HEK293 (cell line): ENCODE data around the gene CERS4.
A peak's percentile ranks its signal among the peaks of the same experiment; 100 is the strongest.

Experiments used
- CTCF ChIA-PET: fragments of 350-600 bp; formaldehyde crosslinking; extraction: SDS; loops from one replicate; lab custom pipeline; 2021; ENCODE audit warnings: antibody characterized with exemption; lab: Yijun Ruan, JAX
- POLR2A ChIA-PET: fragments of 300-600 bp; formaldehyde crosslinking; extraction: SDS; loops from one replicate; lab custom pipeline; 2020; ENCODE audit warnings: antibody characterized with exemption, inconsistent platforms; lab: Yijun Ruan, JAX
- H3K27ac ChIP-seq: fragments of 200-500 bp; sonication (Bioruptor generic); 2 replicates; pipeline ENCODE4 v1.5.1; 2014; ENCODE audit warnings: low read depth, low read length, control low read depth, inconsistent platforms; ENCODE audit errors: extremely low read depth
- H3K36me3 ChIP-seq, 2 experiments: fragments of 200-500 bp in 1 of 2; sonication (Bioruptor generic) in 1 of 2; 1 replicate in 1 of 2; 2 replicates in 1 of 2; pipeline ENCODE4 v1.5.1; 2014 to 2017; ENCODE audit warnings: inconsistent platforms in 2 of 2, low read length in 2 of 2; ENCODE audit not compliant: control insufficient read depth in 2 of 2, insufficient read depth in 1 of 2
- H3K4me1 ChIP-seq: fragments of 200-500 bp; sonication (Bioruptor generic); 2 replicates; pipeline ENCODE4 v1.5.1; 2014; ENCODE audit warnings: mild to moderate bottlenecking, low read length, inconsistent platforms; ENCODE audit not compliant: control insufficient read depth, insufficient read depth
- H3K4me3 ChIP-seq: 2 replicates; pipeline ENCODE4 v1.5.1; 2011; ENCODE audit warnings: low read depth, mild to moderate bottlenecking, control low read depth, low read length, moderate library complexity
- H3K9me3 ChIP-seq: fragments of 200-500 bp; sonication (Bioruptor generic); 2 replicates; pipeline ENCODE4 v1.5.1; 2014; ENCODE audit warnings: low read depth, low read length, inconsistent platforms; ENCODE audit not compliant: control insufficient read depth, insufficient read depth
- EGR2 ChIP-seq: fragments of 450-650 bp; formaldehyde crosslinking; IDR thresholded peaks from 2 replicates; pipeline ENCODE4 v1.5.1; 2016; ENCODE audit warnings: low read depth, missing biosample characterization, missing genetic modification characterization
- GLI2 ChIP-seq: fragments of 450-650 bp; formaldehyde crosslinking; IDR thresholded peaks from 2 replicates; pipeline ENCODE4; 2017; ENCODE audit warnings: missing biosample characterization, missing genetic modification characterization, low read depth, borderline replicate concordance
- KLF8 ChIP-seq: fragments of 450-650 bp; formaldehyde crosslinking; IDR thresholded peaks from 2 replicates; pipeline ENCODE4 v1.5.1; 2016; ENCODE audit warnings: missing biosample characterization, missing genetic modification characterization
- PATZ1 ChIP-seq: fragments of 450-650 bp; formaldehyde crosslinking; IDR thresholded peaks from 2 replicates; pipeline ENCODE4 v1.5.1; 2016; ENCODE audit warnings: missing biosample characterization, missing genetic modification characterization
- SCRT2 ChIP-seq: fragments of 450-650 bp; formaldehyde crosslinking; IDR thresholded peaks from 2 replicates; pipeline ENCODE4 v1.5.1; 2016; ENCODE audit warnings: missing biosample characterization, missing genetic modification characterization
- SP3 ChIP-seq: fragments of 450-650 bp; formaldehyde crosslinking; IDR thresholded peaks from 2 replicates; pipeline ENCODE4 v1.5.1; 2016; ENCODE audit warnings: missing biosample characterization, missing genetic modification characterization
- SP7 ChIP-seq: fragments of 450-650 bp; formaldehyde crosslinking; IDR thresholded peaks from 2 replicates; pipeline ENCODE4 v1.5.1; 2016; ENCODE audit warnings: missing biosample characterization, missing genetic modification characterization
- ZFHX2 ChIP-seq: fragments of 450-650 bp; formaldehyde crosslinking; conservative IDR thresholded peaks from 2 replicates; pipeline ENCODE4 v1.5.1; 2016; ENCODE audit warnings: missing biosample characterization, missing genetic modification characterization
- ZNF132 ChIP-seq: fragments of 450-650 bp; formaldehyde crosslinking; IDR thresholded peaks from 2 replicates; pipeline ENCODE4 v1.5.1; 2017; ENCODE audit warnings: missing biosample characterization, missing genetic modification characterization, borderline replicate concordance
- ZNF138 ChIP-seq: fragments of 450-650 bp; formaldehyde crosslinking; IDR thresholded peaks from 2 replicates; pipeline ENCODE4 v1.5.1; 2016; ENCODE audit warnings: missing biosample characterization, missing genetic modification characterization, borderline replicate concordance
- ZNF239 ChIP-seq: fragments of 450-650 bp; formaldehyde crosslinking; IDR thresholded peaks from 2 replicates; pipeline ENCODE4 v1.5.1; 2016; ENCODE audit warnings: missing biosample characterization, missing genetic modification characterization
- ZNF341 ChIP-seq: fragments of 450-650 bp; formaldehyde crosslinking; IDR thresholded peaks from 2 replicates; pipeline ENCODE4; 2016; ENCODE audit warnings: low read depth, missing biosample characterization, missing genetic modification characterization
- ZNF391 ChIP-seq: fragments of 450-650 bp; formaldehyde crosslinking; IDR thresholded peaks from 2 replicates; pipeline ENCODE4 v1.5.1; 2016; ENCODE audit warnings: low read depth, missing biosample characterization, missing genetic modification characterization, borderline replicate concordance
- ZNF423 ChIP-seq: fragments of 450-650 bp; formaldehyde crosslinking; IDR thresholded peaks from 2 replicates; pipeline ENCODE4 v1.5.1; 2016; ENCODE audit warnings: missing biosample characterization, missing genetic modification characterization
- ZNF514 ChIP-seq: fragments of 450-650 bp; formaldehyde crosslinking; IDR thresholded peaks from 2 replicates; pipeline ENCODE4 v1.5.1; 2016; ENCODE audit warnings: missing biosample characterization, missing genetic modification characterization
- ZNF623 ChIP-seq: fragments of 450-650 bp; formaldehyde crosslinking; IDR thresholded peaks from 2 replicates; pipeline ENCODE4 v1.5.1; 2016; ENCODE audit warnings: missing biosample characterization, missing genetic modification characterization
- ZNF629 ChIP-seq: fragments of 450-650 bp; formaldehyde crosslinking; IDR thresholded peaks from 2 replicates; pipeline ENCODE4 v1.5.1; 2017; ENCODE audit warnings: missing biosample characterization, missing genetic modification characterization
- ZNF654 ChIP-seq: fragments of 450-650 bp; formaldehyde crosslinking; IDR thresholded peaks from 2 replicates; pipeline ENCODE4 v1.5.1; 2016; ENCODE audit warnings: low read depth, missing biosample characterization, missing genetic modification characterization
- ZNF692 ChIP-seq: fragments of 450-650 bp; formaldehyde crosslinking; IDR thresholded peaks from 2 replicates; pipeline ENCODE4 v1.5.1; 2016; ENCODE audit warnings: missing biosample characterization, missing genetic modification characterization
- ZNF76 ChIP-seq: fragments of 450-650 bp; formaldehyde crosslinking; IDR thresholded peaks from 2 replicates; pipeline ENCODE4; 2016; ENCODE audit warnings: low read depth, missing biosample characterization, missing genetic modification characterization, borderline replicate concordance
- TF ChIP-seq, protein P1 (sequence below): fragments of 450-650 bp; formaldehyde crosslinking; IDR thresholded peaks from 2 replicates; pipeline ENCODE4 v1.5.1; 2016; ENCODE audit warnings: missing biosample characterization, missing genetic modification characterization
- TF ChIP-seq, protein P2 (sequence below): fragments of 450-650 bp; formaldehyde crosslinking; IDR thresholded peaks from 2 replicates; pipeline ENCODE4 v1.5.1; 2016; ENCODE audit warnings: missing biosample characterization, missing genetic modification characterization
- TF ChIP-seq, protein P3 (sequence below): fragments of 450-650 bp; formaldehyde crosslinking; IDR thresholded peaks from 2 replicates; pipeline ENCODE4 v1.5.1; 2016; ENCODE audit warnings: missing biosample characterization, missing genetic modification characterization

Gene CERS4

DNA sequence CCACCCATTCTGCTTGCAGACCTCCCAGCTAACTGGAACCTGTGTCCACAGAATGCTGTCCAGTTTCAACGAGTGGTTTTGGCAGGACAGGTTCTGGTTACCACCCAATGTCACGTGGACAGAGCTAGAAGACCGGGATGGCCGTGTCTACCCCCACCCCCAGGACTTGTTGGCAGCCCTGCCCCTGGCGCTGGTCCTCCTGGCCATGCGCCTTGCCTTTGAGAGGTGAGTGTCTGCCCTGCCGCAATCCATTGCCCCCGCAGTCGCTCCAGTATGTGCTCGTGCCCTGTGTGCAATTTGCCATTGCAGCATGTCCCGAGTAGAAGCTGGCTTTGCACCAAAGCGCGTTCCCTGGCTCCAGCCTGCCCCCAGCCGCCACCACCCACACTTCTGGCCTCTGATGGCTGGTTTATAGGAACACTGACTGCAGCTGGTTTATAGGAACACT lies 41.9 kb downstream of the CERS4 start:
- no peak overlapping the region for H3K27ac ChIP-seq
- TF ChIP-seq EGR2 (tag by site-specific recombination) (peak; percentile 58), ZNF391 (tag by site-specific recombination) (no peak), ZFHX2 (tag by site-specific recombination) (peak; percentile 68), ZNF132 (tag by site-specific recombination) (no peak), ZNF423 (tag by site-specific recombination) (no peak), ZNF138 (tag by site-specific recombination) (no peak)
- no peaks in the 10 kb centered on the region for H3K4me1 ChIP-seq
- no peak overlapping the region for H3K4me3 ChIP-seq
- no peaks in the 10 kb centered on the region for H3K9me3 ChIP-seq
- peaks cover 0 to 10% of the 10 kb centered on the region in 2 experiments; a peak in 2 of 3 replicates for H3K36me3 ChIP-seq
- CTCF ChIA-PET: interaction anchor here (0.5 to 2.4 kb wide), 4 partner anchors 92 to 1185 kb away, joined by 3 to 17 read pairs (median 10); partner anchors contain the start of gene TIMM44
- POLR2A ChIA-PET: no interaction called here

DNA sequence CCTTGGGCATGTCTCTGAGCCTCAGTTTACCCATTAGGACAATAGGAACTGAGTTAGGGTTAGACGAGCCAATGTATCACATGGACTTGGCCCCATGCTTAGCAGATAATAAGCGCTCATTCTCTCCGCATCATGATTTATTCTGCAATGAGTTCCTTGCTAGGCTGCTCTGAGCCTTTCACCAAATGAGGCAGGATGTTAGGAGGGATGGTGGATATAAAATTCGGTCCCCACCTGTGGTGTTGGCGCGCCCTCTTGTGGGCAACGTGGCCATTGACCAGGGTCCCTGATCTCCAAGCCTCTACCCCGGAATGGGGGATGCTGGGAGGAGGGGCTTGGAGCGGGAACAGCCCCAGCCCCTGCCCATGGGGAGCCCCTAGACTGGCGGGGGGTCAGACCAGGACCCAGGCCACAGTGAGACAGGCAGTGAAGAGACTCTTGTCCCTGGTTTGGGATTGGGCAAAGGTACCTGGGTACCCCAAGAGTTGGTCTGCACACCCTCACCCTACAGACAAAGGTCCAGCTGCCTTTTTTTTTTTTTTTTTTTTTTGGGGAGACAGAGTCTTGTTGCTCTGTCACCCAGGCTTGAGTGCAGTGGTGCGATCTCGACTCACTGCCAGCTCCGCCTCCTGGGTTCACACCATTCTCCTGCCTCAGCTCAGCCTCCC lies 43.9 kb downstream of the CERS4 start:
- ChIA-PET POLR2A (interaction anchor here (1.1 kb wide), 1 partner anchor 309 kb away, joined by 5 read pairs; no protein-coding TSS in a partner anchor), CTCF (interaction anchor here (0.6 to 3.7 kb wide), 23 partner anchors 11 to 778 kb away, joined by 3 to 26 read pairs (median 4); partner anchors contain the start of gene TIMM44)
- Histone ChIP-seq H3K4me1 (no peaks in the 10 kb centered on the region), H3K9me3 (no peaks in the 10 kb centered on the region), H3K4me3 (no peak overlapping the region), H3K27ac (no peak overlapping the region), H3K36me3 (peaks cover 0 to 30% of the 10 kb centered on the region in 2 experiments; a peak in 2 of 3 replicates)
- TF ChIP-seq ZNF629 (tag by site-specific recombination) (no peak), ZNF623 (tag by site-specific recombination) (no peak), KLF8 (tag by site-specific recombination) (peak; percentile 37; the same call in 1 of the 2 replicates), ZNF76 (peak; percentile 64; the same call in 1 of the 2 replicates), GLI2 (tag by site-specific recombination) (no peak), ZNF654 (tag by site-specific recombination) (peak; percentile 99), ZNF132 (tag by site-specific recombination) (no peak), ZNF514 (tag by site-specific recombination) (no peak), ZNF692 (tag by site-specific recombination) (0 out of 2 replicates have a peak, but pooled peaks have one; percentile 31), SP7 (tag by site-specific recombination) (peak; percentile 49; the same call in 1 of the 2 replicates), ZNF239 (tag by site-specific recombination) (no peak), PATZ1 (tag by site-specific recombination) (peak; percentile 38; the same call in 1 of the 2 replicates), ZNF341 (peak; percentile 93), SP3 (tag by site-specific recombination) (0 out of 2 replicates have a peak, but pooled peaks have one; percentile 13), SCRT2 (tag by site-specific recombination) (0 out of 2 replicates have a peak, but pooled peaks have one; percentile 19)
- TF ChIP-seq, protein P1, sequence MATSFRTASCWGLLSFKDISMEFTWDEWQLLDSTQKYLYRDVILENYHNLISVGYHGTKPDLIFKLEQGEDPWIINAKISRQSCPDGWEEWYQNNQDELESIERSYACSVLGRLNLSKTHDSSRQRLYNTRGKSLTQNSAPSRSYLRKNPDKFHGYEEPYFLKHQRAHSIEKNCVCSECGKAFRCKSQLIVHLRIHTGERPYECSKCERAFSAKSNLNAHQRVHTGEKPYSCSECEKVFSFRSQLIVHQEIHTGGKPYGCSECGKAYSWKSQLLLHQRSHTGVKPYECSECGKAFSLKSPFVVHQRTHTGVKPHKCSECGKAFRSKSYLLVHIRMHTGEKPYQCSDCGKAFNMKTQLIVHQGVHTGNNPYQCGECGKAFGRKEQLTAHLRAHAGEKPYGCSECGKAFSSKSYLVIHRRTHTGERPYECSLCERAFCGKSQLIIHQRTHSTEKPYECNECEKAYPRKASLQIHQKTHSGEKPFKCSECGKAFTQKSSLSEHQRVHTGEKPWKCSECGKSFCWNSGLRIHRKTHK: no peak
- TF ChIP-seq, protein P2, sequence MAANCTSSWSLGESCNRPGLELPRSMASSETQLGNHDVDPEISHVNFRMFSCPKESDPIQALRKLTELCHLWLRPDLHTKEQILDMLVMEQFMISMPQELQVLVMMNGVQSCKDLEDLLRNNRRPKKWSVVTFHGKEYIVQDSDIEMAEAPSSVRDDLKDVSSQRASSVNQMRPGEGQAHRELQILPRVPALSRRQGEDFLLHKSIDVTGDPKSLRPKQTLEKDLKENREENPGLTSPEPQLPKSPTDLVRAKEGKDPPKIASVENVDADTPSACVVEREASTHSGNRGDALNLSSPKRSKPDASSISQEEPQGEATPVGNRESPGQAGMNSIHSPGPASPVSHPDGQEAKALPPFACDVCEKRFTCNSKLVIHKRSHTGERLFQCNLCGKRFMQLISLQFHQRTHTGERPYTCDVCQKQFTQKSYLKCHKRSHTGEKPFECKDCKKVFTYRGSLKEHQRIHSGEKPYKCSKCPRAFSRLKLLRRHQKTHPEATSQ (tag by site-specific recombination): no peak
- TF ChIP-seq, protein P3, sequence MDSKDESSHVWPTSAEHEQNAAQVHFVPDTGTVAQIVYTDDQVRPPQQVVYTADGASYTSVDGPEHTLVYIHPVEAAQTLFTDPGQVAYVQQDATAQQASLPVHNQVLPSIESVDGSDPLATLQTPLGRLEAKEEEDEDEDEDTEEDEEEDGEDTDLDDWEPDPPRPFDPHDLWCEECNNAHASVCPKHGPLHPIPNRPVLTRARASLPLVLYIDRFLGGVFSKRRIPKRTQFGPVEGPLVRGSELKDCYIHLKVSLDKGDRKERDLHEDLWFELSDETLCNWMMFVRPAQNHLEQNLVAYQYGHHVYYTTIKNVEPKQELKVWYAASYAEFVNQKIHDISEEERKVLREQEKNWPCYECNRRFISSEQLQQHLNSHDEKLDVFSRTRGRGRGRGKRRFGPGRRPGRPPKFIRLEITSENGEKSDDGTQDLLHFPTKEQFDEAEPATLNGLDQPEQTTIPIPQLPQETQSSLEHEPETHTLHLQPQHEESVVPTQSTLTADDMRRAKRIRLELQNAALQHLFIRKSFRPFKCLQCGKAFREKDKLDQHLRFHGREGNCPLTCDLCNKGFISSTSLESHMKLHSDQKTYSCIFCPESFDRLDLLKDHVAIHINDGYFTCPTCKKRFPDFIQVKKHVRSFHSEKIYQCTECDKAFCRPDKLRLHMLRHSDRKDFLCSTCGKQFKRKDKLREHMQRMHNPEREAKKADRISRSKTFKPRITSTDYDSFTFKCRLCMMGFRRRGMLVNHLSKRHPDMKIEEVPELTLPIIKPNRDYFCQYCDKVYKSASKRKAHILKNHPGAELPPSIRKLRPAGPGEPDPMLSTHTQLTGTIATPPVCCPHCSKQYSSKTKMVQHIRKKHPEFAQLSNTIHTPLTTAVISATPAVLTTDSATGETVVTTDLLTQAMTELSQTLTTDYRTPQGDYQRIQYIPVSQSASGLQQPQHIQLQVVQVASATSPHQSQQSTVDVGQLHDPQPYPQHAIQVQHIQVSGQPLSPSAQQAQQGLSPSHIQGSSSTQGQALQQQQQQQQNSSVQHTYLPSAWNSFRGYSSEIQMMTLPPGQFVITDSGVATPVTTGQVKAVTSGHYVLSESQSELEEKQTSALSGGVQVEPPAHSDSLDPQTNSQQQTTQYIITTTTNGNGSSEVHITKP (tag by site-specific recombination): peak; percentile 45; the same call in 1 of the 2 replicates
